Peyer's patch (tissue), 4 donors: ENCODE results near the gene ZCCHC10. TPM values are rescaled to one million over a fixed set of nuclear protein-coding genes. Genes with fewer than 3 reads are reported as not detected.
"Not testable (repeated sequence)": the region's sequence is repeated elsewhere in the genome, so short reads cannot be mapped to it uniquely, and the experiment has no call there.

ENCODE experiments used
- DNase-seq, 3 donors: peaks; one replicate each; pipeline ENCODE4 v3.0.0-alpha.2; 2017 to 2019
- H3K27ac ChIP-seq, 4 donors: fragments of 200-600 bp; sonication (generic); one replicate each; pipeline ENCODE4 v1.5.1; 2016 to 2019
- H3K27me3 ChIP-seq, 2 donors: fragments of 200-600 bp; sonication (generic); one replicate each; pipeline ENCODE4 v1.5.1; 2019
- H3K36me3 ChIP-seq, 3 donors: fragments of 200-600 bp; sonication (generic); one replicate each; pipeline ENCODE4 v1.5.1; 2016 to 2019
- H3K4me1 ChIP-seq, 4 donors: fragments of 200-600 bp; sonication (generic); one replicate each; pipeline ENCODE4 v1.5.1; 2016 to 2019
- H3K4me3 ChIP-seq, 4 donors: fragments of 200-600 bp; sonication (generic); 1 replicate in 3 of 4; 2 replicates in 1 of 4; pipeline ENCODE4 v1.5.1; 2016 to 2019; ENCODE audit warnings: mild to moderate bottlenecking in 1 of 4
- H3K9me3 ChIP-seq, 4 donors: fragments of 200-600 bp; sonication (generic); one replicate each; pipeline ENCODE4 v1.5.1; 2016 to 2019; ENCODE audit warnings: mild to moderate bottlenecking in 1 of 4
- POLR2A ChIP-seq, 2 donors: fragments of 450-650 bp; IDR thresholded peaks; one replicate each; pipeline ENCODE4 v1.5.1; 2017; ENCODE audit warnings: antibody characterized with exemption in 2 of 2, mild to moderate bottlenecking in 2 of 2, moderate library complexity in 2 of 2
- total RNA-seq, 4 donors: library from RNA; depleted of rRNA; stranded (reverse); fragments of >200 nt; gene quantifications; one replicate each; pipeline ENCODE4 v1.1.0, GENCODE V29; 2016
- TF ChIP-seq, protein P1 (sequence below), 6 experiments: fragments of 450-650 bp in 4 of 6; fragments of 200-600 bp in 2 of 6; sonication (generic) in 1 of 6; IDR thresholded peaks; one replicate each; pipeline ENCODE4 v1.5.1; 2017 to 2019; ENCODE audit warnings: antibody characterized with exemption in 6 of 6, mild to moderate bottlenecking in 3 of 6, moderate library complexity in 1 of 6

Gene ZCCHC10
- total RNA-seq, 4 donors from 2014 or later: 8.3 to 22.0 (median 21.7) TPM

DNA sequence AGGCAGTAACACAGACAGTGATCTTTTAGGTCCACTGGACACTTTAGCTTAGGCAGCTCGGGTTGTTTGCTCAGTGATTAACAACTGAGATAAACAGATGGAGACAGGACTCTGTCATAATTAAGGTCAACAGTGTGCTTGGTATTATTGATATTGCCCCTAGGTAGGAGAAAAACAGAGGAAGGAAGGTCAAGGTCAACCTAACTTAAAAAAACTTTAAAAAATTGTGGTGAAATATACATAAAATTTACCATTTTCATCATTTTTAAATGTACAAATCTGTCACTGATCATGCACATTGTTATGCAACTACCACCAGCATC, 23.3 kb upstream of the ZCCHC10 start:
- peak overlapping the region in 3 of 4 donors; percentile 36 to 99 (median 43) for H3K27ac ChIP-seq
- H3K36me3 ChIP-seq: no peaks in the 10 kb centered on the region
- DNase-seq: no peak
- no peaks in the 10 kb centered on the region for H3K9me3 ChIP-seq
- TF ChIP-seq, protein P1, sequence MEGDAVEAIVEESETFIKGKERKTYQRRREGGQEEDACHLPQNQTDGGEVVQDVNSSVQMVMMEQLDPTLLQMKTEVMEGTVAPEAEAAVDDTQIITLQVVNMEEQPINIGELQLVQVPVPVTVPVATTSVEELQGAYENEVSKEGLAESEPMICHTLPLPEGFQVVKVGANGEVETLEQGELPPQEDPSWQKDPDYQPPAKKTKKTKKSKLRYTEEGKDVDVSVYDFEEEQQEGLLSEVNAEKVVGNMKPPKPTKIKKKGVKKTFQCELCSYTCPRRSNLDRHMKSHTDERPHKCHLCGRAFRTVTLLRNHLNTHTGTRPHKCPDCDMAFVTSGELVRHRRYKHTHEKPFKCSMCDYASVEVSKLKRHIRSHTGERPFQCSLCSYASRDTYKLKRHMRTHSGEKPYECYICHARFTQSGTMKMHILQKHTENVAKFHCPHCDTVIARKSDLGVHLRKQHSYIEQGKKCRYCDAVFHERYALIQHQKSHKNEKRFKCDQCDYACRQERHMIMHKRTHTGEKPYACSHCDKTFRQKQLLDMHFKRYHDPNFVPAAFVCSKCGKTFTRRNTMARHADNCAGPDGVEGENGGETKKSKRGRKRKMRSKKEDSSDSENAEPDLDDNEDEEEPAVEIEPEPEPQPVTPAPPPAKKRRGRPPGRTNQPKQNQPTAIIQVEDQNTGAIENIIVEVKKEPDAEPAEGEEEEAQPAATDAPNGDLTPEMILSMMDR (IDR thresholded peaks at IDR 0.05): no peak
- no peak for TF ChIP-seq POLR2A (IDR thresholded peaks at IDR 0.05)
- no peaks in the 10 kb centered on the region for H3K27me3 ChIP-seq
- peaks cover 0 to 26% (median 8%) of the 10 kb centered on the region in 4 donors for H3K4me1 ChIP-seq
- H3K4me3 ChIP-seq: no peak overlapping the region

DNA sequence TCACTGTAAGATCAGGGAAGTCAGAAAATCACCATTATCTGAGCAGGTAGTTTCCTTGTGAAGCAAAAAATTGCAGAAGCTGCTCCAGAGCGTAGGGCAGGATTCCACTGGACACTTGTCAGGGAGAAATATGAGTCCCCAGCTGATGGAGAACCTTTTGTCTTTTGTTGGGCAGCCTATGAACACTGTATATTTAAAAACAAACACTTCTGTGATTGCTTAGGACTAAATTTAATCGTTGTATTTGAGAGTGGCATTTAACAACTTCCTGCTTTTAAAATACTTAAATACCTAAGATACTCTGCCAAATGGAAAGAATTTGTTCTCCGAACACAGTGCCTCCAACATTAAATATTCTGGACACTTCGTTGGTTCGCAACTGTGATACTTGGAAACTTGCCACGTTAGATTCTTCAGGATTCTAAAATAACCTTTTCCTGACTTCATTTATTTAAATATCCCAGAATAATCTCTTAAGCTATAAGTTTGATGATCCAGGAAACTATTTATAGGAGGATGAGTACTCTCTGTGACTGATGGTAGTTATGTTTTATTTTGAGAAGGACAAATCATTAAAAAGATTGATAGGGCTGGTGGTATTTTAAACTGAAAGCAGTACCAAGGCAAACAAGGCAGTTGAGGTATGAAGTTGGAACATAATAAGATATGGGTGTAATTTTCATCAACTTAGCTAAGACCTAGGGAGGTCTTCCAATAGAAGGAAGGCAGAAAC, 22.8 kb upstream of the ZCCHC10 start:
- DNase-seq: no peak
- Histone ChIP-seq H3K4me1 (peaks cover 0 to 21% (median 8%) of the 10 kb centered on the region in 4 donors), H3K36me3 (no peaks in the 10 kb centered on the region), H3K9me3 (no peaks in the 10 kb centered on the region), H3K27ac (peak overlapping the region in 3 of 4 donors; percentile 36 to 99 (median 43)), H3K4me3 (no peak overlapping the region), H3K27me3 (no peaks in the 10 kb centered on the region)
- TF ChIP-seq, protein P1 (IDR thresholded peaks at IDR 0.05): no peak
- TF ChIP-seq POLR2A (IDR thresholded peaks at IDR 0.05): no peak

DNA sequence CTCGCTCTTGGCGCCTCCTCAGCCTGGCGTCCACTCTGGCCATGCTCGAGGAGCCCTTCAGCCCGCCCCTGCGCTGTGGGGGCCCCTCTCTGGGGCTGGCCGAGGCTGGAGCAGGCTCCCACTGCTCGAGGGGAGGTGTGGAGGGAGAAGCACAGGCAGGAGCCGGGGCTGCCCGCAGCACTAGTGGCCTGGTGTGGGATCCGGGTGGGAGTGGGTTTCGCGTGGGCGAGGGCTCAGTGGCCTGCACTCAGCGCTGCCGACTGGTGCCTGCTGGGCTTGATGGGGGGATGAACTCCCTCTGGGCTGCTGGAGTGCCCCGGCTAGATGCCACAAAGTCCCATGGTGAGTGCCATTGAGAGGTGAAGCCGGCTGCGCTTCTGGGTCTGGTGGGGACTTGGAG, 21.1 kb upstream of the ZCCHC10 start:
- DNase-seq: no peak
- Histone ChIP-seq H3K36me3 (no peaks in the 10 kb centered on the region), H3K4me3 (no peak overlapping the region), H3K4me1 (peaks cover 0 to 8% (median 4%) of the 10 kb centered on the region in 4 donors), H3K9me3 (no peaks in the 10 kb centered on the region), H3K27me3 (no peaks in the 10 kb centered on the region), H3K27ac (no peak overlapping the region)
- TF ChIP-seq, protein P1 (IDR thresholded peaks at IDR 0.05): no peak
- no peak for TF ChIP-seq POLR2A (IDR thresholded peaks at IDR 0.05)

DNA sequence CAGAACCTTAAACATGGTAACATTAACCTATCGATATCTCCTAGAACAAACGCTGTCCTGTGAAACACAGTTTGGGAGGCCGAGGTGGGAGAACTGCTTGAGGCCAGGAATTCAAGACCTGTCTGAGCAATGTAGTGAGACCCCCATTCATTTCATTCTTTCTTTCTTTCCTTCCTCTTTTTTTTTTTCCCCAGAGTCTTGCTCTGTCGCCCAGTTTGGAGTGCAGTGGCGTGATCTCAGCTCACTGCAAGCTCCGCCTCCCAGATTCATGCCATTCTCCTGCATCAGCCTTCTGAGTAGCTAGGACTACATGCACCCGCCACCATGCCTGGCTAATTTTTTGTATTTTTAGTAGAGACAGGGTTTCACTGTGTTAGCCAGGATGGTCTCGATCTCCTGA, 20.2 kb upstream of the ZCCHC10 start:
- not testable (repeated sequence) for H3K4me1 ChIP-seq, DNase-seq, H3K27me3 ChIP-seq, H3K9me3 ChIP-seq, H3K36me3 ChIP-seq, H3K4me3 ChIP-seq
- peak overlapping the region in 1 of 4 donors; percentile 11 for H3K27ac ChIP-seq

DNA sequence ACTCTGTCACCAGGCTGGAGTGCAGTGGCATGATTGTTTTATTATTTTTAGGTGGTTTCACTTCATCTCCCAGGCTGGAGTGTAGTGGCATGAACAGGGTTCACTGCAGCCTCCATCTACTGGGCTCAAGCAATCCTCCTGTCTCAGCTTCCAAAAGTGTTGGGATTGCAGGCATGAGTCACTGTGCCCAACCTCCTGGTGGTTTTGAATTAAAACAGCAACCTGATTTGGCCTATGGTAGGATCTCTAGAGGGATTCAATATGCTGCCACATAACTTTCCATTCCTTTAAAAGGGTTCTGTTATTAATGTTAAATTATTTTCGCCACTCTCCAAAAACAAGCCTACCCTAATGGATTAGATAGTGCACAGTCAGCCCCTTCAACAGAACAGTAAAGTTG, 15.6 kb upstream of the ZCCHC10 start:
- H3K4me3 ChIP-seq: no peak overlapping the region
- H3K9me3 ChIP-seq: no peaks in the 10 kb centered on the region
- H3K4me1 ChIP-seq: no peaks in the 10 kb centered on the region

DNA sequence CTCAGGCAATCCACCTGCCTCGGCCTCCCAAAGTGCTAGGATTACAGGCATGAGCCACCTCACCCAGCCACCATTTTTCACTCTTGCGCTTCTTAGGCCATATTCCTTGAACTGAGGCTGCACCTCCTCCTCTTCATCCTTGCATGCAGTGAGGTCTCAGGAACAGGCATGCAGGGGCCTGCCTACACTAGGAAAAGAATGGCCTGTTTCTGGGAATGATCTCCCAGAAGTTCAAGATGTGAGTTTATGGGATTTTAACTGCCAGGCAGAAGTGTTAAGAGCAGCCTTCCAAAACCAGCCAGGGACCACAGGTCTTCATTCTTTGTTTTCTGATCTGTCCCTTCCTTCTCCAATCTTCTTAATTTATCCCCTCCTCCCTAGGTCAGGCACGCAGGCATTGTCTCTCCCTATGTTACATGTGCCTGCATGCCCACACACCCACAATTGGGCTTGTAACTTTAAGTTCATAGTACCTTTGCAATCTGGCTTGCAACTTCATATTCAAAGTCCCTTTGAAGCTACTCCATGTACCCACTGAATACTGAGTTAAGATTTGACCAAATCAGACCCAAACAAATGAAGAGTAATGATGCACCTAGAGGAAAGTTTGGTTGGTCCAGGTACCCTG, 14.9 kb upstream of the ZCCHC10 start:
- DNase-seq: no peak
- no peak overlapping the region for H3K27ac ChIP-seq

More for the DNA sequence above, 15.6 kb upstream of the ZCCHC10 start:
- TF ChIP-seq, protein P1 (IDR thresholded peaks at IDR 0.05): no peak
- TF ChIP-seq POLR2A (IDR thresholded peaks at IDR 0.05): no peak
- no peak for DNase-seq
- Histone ChIP-seq H3K27ac (no peak overlapping the region), H3K27me3 (no peaks in the 10 kb centered on the region), H3K36me3 (no peaks in the 10 kb centered on the region)

DNA sequence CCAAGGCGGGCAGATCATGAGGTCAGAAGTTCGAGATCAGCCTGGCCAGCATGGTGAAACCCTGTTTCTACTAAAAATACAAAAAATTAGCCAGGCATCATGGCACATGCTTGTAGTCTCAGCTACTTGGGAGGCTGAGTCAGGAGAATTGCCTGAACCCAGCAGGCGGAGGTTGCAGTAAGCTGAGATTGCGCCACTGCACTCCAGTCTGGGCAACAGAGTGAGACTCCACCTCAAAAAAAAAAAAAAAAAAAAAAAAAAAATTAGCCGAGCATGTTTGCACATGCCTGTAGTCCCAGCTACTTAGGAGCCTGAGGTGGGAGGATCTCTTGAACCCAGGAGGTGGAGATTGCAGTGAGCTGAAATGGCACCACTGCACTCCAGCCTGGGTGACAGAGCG, 10.3 kb upstream of the ZCCHC10 start:
- H3K9me3 ChIP-seq, H3K4me1 ChIP-seq, DNase-seq, H3K27ac ChIP-seq, H3K36me3 ChIP-seq, H3K4me3 ChIP-seq, H3K27me3 ChIP-seq: not testable (repeated sequence)

More for the DNA sequence above, 14.9 kb upstream of the ZCCHC10 start:
- no peaks in the 10 kb centered on the region for H3K9me3 ChIP-seq
- no peak overlapping the region for H3K4me3 ChIP-seq
- H3K36me3 ChIP-seq: no peaks in the 10 kb centered on the region
- H3K27me3 ChIP-seq: no peaks in the 10 kb centered on the region
- TF ChIP-seq POLR2A (IDR thresholded peaks at IDR 0.05): no peak
- TF ChIP-seq, protein P1 (IDR thresholded peaks at IDR 0.05): no peak
- no peaks in the 10 kb centered on the region for H3K4me1 ChIP-seq
